WTC11 (cell line): ENCODE data around the gene WWOX. TPM values are rescaled to one million over a fixed set of nuclear protein-coding genes. Genes with fewer than 3 reads are reported as not detected.
A peak's percentile ranks its signal among the peaks of the same experiment; 100 is the strongest.

ENCODE experiments used
- ATAC-seq: fragments of 200-7000 bp; cut with Tn5 transposase; 2 replicates; pipeline ENCODE4 v1.10.0; 2021; ENCODE audit warnings: mild to moderate bottlenecking, moderate library complexity
- CTCF ChIA-PET: fragments of 300-600 bp; sonication (Branson Sonifier 250); formaldehyde crosslinking; loops from one replicate; lab custom pipeline; 2021; ENCODE audit warnings: antibody characterized with exemption; lab: Charles Lee
- POLR2A ChIA-PET: fragments of 350-600 bp; sonication (Branson Sonifier 250); formaldehyde crosslinking; loops from one replicate; lab custom pipeline; 2021; ENCODE audit warnings: antibody characterized with exemption; lab: Charles Lee
- DNase-seq: peaks from one replicate; pipeline ENCODE4 v3.0.0; 2021; ENCODE audit warnings: low spot score
- H3K27ac Mint-ChIP-seq: 2 replicates; pipeline ENCODE4 v1.8.0; 2021; ENCODE audit warnings: mixed read lengths
- H3K27me3 Mint-ChIP-seq: 2 replicates; pipeline ENCODE4 v1.8.0; 2021; ENCODE audit warnings: low read depth, mild to moderate bottlenecking, moderate library complexity, mixed read lengths
- H3K36me3 Mint-ChIP-seq: 2 replicates; pipeline ENCODE4 v1.8.0; 2021; ENCODE audit warnings: mixed read lengths
- H3K4me1 Mint-ChIP-seq: 2 replicates; pipeline ENCODE4 v1.8.0; 2022; ENCODE audit warnings: mixed read lengths
- H3K4me3 Mint-ChIP-seq: 2 replicates; pipeline ENCODE4 v1.8.0; 2021; ENCODE audit warnings: mild to moderate bottlenecking, moderate library complexity, mixed read lengths
- H3K9me3 Mint-ChIP-seq: 2 replicates; pipeline ENCODE4 v1.8.0; 2021; ENCODE audit warnings: mixed read lengths
- AR ChIP-seq: fragments of 250-450 bp; sonication (Bioruptor Pico); IDR thresholded peaks from 2 replicates; pipeline ENCODE4 v1.9.0; 2021; ENCODE audit warnings: mild to moderate bottlenecking
- CTCF ChIP-seq: fragments of 200-600 bp; IDR thresholded peaks from 2 replicates; pipeline ENCODE4 v1.8.0; 2022; ENCODE audit warnings: antibody characterized with exemption
- ETV6 ChIP-seq: sonication (generic); formaldehyde crosslinking; IDR thresholded peaks from 2 replicates; pipeline ENCODE4 v1.8.1; 2022; ENCODE audit warnings: mild to moderate bottlenecking, missing genetic modification reagents
- GABPB1 ChIP-seq: sonication (generic); formaldehyde crosslinking; IDR thresholded peaks from 2 replicates; pipeline ENCODE4 v1.8.1; 2023; ENCODE audit warnings: mild to moderate bottlenecking, missing genetic modification reagents
- GTF2I ChIP-seq: fragments of 250-450 bp; sonication (Bioruptor Pico); conservative IDR thresholded peaks from 2 replicates; pipeline ENCODE4 v1.4.0; 2021; ENCODE audit warnings: mild to moderate bottlenecking
- HMGA2 ChIP-seq: fragments of 250-450 bp; sonication (Bioruptor Pico); IDR thresholded peaks from 2 replicates; pipeline ENCODE4 v1.4.0; 2021; ENCODE audit warnings: mild to moderate bottlenecking, moderate library complexity
- KAT7 ChIP-seq: sonication (generic); formaldehyde crosslinking; IDR thresholded peaks from 2 replicates; pipeline ENCODE4 v1.8.1; 2023; ENCODE audit warnings: missing genetic modification reagents, mild to moderate bottlenecking, borderline replicate concordance
- MYBL2 ChIP-seq: sonication (generic); formaldehyde crosslinking; IDR thresholded peaks from 2 replicates; pipeline ENCODE4 v1.8.1; 2023; ENCODE audit warnings: mild to moderate bottlenecking, moderate library complexity, missing genetic modification reagents
- NFE2L1 ChIP-seq: sonication (generic); formaldehyde crosslinking; IDR thresholded peaks from 2 replicates; pipeline ENCODE4 v1.8.1; 2023; ENCODE audit warnings: missing genetic modification reagents
- OVOL2 ChIP-seq: fragments of 250-450 bp; sonication (Bioruptor Pico); IDR thresholded peaks from 2 replicates; pipeline ENCODE4 v1.9.0; 2021; ENCODE audit warnings: mild to moderate bottlenecking, borderline replicate concordance
- RELA ChIP-seq: sonication (generic); formaldehyde crosslinking; IDR thresholded peaks from 2 replicates; pipeline ENCODE4 v1.8.1; 2022; ENCODE audit warnings: missing genetic modification reagents, mild to moderate bottlenecking, borderline replicate concordance
- RORB ChIP-seq: fragments of 250-450 bp; sonication (Bioruptor Pico); IDR thresholded peaks from 2 replicates; pipeline ENCODE4 v1.9.0; 2021; ENCODE audit warnings: mild to moderate bottlenecking
- SMAD3 ChIP-seq: sonication (generic); formaldehyde crosslinking; IDR thresholded peaks from 2 replicates; pipeline ENCODE4 v1.8.0; 2022; ENCODE audit warnings: missing genetic modification reagents, mild to moderate bottlenecking, borderline replicate concordance
- SP1 ChIP-seq: sonication (generic); formaldehyde crosslinking; conservative IDR thresholded peaks from 2 replicates; pipeline ENCODE4 v1.8.1; 2022; ENCODE audit warnings: missing genetic modification reagents
- STAT6 ChIP-seq: sonication (generic); formaldehyde crosslinking; conservative IDR thresholded peaks from 2 replicates; pipeline ENCODE4 v1.8.1; 2023; ENCODE audit warnings: mild to moderate bottlenecking, low read depth, missing genetic modification reagents, moderate library complexity
- TEAD4 ChIP-seq: sonication (generic); formaldehyde crosslinking; IDR thresholded peaks from 2 replicates; pipeline ENCODE4 v1.8.0; 2022; ENCODE audit warnings: mild to moderate bottlenecking, missing genetic modification reagents
- TP53 ChIP-seq: sonication (generic); formaldehyde crosslinking; IDR thresholded peaks from 2 replicates; pipeline ENCODE4 v1.8.1; 2023; ENCODE audit warnings: mild to moderate bottlenecking, missing genetic modification reagents
- ZNF232 ChIP-seq: sonication (generic); formaldehyde crosslinking; IDR thresholded peaks from 2 replicates; pipeline ENCODE4 v1.8.0; 2022; ENCODE audit warnings: mild to moderate bottlenecking, missing genetic modification reagents
- ZNF671 ChIP-seq: fragments of 250-450 bp; sonication (Bioruptor Pico); IDR thresholded peaks from 2 replicates; pipeline ENCODE4 v1.8.0; 2021; ENCODE audit warnings: mild to moderate bottlenecking
- ZSCAN18 ChIP-seq: fragments of 250-450 bp; sonication (Bioruptor Pico); IDR thresholded peaks from 2 replicates; pipeline ENCODE4 v2.1.2; 2022; ENCODE audit warnings: mild to moderate bottlenecking, moderate library complexity
- total RNA-seq: library from RNA; stranded (reverse); gene quantifications from 3 replicates; pipeline ENCODE4 v1.2.3, GENCODE V29; 2021

The WWOX gene
- total RNA-seq, 1 experiment from 2014 or later = 15.7 TPM

GRCh38 chr16:78310196-78310595 lies 210.7 kb downstream of the WWOX start:
- no peak for TF ChIP-seq KAT7
- no peak for TF ChIP-seq TEAD4 (CRISPR knock-in tag)
- TF ChIP-seq SMAD3 (CRISPR knock-in tag) = no peak
- no peak for TF ChIP-seq CTCF
- no peak for TF ChIP-seq GABPB1 (CRISPR knock-in tag)
- TF ChIP-seq, all 79 proteins: peak for 0
- H3K4me1 Mint-ChIP-seq = peaks cover 61% of the 10 kb centered on the region
- no peaks in the 10 kb centered on the region for H3K27me3 Mint-ChIP-seq
- no peak for DNase-seq
- no peak for ATAC-seq
- ChIA-PET POLR2A (no interaction called here), CTCF (interaction anchor here (1.5 kb wide), 1 partner anchor 61 kb away, joined by 3 read pairs; no protein-coding TSS in a partner anchor)
- H3K4me3 Mint-ChIP-seq = no peak overlapping the region
- H3K27ac Mint-ChIP-seq = no peak overlapping the region
- H3K36me3 Mint-ChIP-seq = no peaks in the 10 kb centered on the region
- H3K9me3 Mint-ChIP-seq = no peaks in the 10 kb centered on the region

- peak; percentile 20 for DNase-seq
- CTCF ChIA-PET = interaction anchor here (1.0 to 1.5 kb wide), 2 partner anchors 14 to 62 kb away, joined by 3 read pairs; no protein-coding TSS in a partner anchor
- H3K36me3 Mint-ChIP-seq = no peaks in the 10 kb centered on the region
- peaks cover 61% of the 10 kb centered on the region for H3K4me1 Mint-ChIP-seq
- H3K27ac Mint-ChIP-seq = no peak overlapping the region; the same call in none of the 2 replicates
- H3K9me3 Mint-ChIP-seq = no peaks in the 10 kb centered on the region
- no peak for TF ChIP-seq OVOL2 (CRISPR knock-in tag)
- TF ChIP-seq GABPB1 (CRISPR knock-in tag) = no peak
- TF ChIP-seq GTF2I = no peak
- TF ChIP-seq ETV6 (CRISPR knock-in tag) = 0 out of 2 replicates have a peak, but pooled peaks have one; percentile 31
- TF ChIP-seq, all 79 proteins: peak for 1
- Mint-ChIP-seq H3K4me3 (no peak overlapping the region), H3K27me3 (no peaks in the 10 kb centered on the region)
- POLR2A ChIA-PET = interaction anchor here (0.7 kb wide), 1 partner anchor 62 kb away, joined by 3 read pairs; no protein-coding TSS in a partner anchor
- peak; percentile 85 for ATAC-seq
These were observed 211.6 kb downstream of the WWOX start for GRCh38 chr16:78310990-78311561.

- H3K9me3 Mint-ChIP-seq = no peaks in the 10 kb centered on the region
- ATAC-seq (no peak; the same call in 1 of the 2 replicates), DNase-seq (no peak)
- no peaks in the 10 kb centered on the region for H3K36me3 Mint-ChIP-seq
- H3K4me3 Mint-ChIP-seq = no peak overlapping the region
- H3K27me3 Mint-ChIP-seq = no peaks in the 10 kb centered on the region
- no peak overlapping the region for H3K27ac Mint-ChIP-seq
- ChIA-PET POLR2A (interaction anchor here (0.6 kb wide), 1 partner anchor 100 kb away, joined by 4 read pairs; no protein-coding TSS in a partner anchor), CTCF (interaction anchor here (1.0 to 1.5 kb wide), 2 partner anchors 14 to 63 kb away, joined by 3 read pairs; no protein-coding TSS in a partner anchor)
- peaks cover 61% of the 10 kb centered on the region for H3K4me1 Mint-ChIP-seq
- TF ChIP-seq SP1 (CRISPR knock-in tag) (no peak), RELA (CRISPR knock-in tag) (no peak), STAT6 (no peak), RORB (CRISPR knock-in tag) (no peak), TP53 (CRISPR knock-in tag) (no peak), HMGA2 (CRISPR knock-in tag) (no peak), ZNF232 (CRISPR knock-in tag) (no peak), MYBL2 (CRISPR knock-in tag) (no peak), NFE2L1 (CRISPR knock-in tag) (no peak), ZNF671 (CRISPR knock-in tag) (no peak), AR (no peak), ZSCAN18 (CRISPR knock-in tag) (no peak)
These were observed 212.4 kb downstream of the WWOX start for GRCh38 chr16:78311831-78312230.
